Measurements from ENCODE around the gene MRTFA. TPM values are rescaled to one million over a fixed set of nuclear protein-coding genes. Genes with fewer than 3 reads are reported as not detected.

Gene MRTFA
- total RNA-seq, 4 donors from 2014 or later: 16.5 to 57.8 (median 48.9) TPM

GRCh38 chr22:40535189-40535512, 101.4 kb downstream of the MRTFA start:
- TF ChIP-seq CTCF (IDR thresholded peaks at IDR 0.05; ENCODE audit: low read depth): no peak

GRCh38 chr22:40534379-40535188, 101.9 kb downstream of the MRTFA start:
- TF ChIP-seq CTCF (IDR thresholded peaks at IDR 0.05; ENCODE audit: low read depth): no peak

GRCh38 chr22:40533712-40534378, 102.7 kb downstream of the MRTFA start:
- TF ChIP-seq CTCF (IDR thresholded peaks at IDR 0.05; ENCODE audit: low read depth): no peak

- no peak for TF ChIP-seq CTCF (IDR thresholded peaks at IDR 0.05; ENCODE audit: low read depth)
Measured at GRCh38 chr22:40531951-40532900, 104.3 kb downstream of the MRTFA start.

- no peak for TF ChIP-seq CTCF (IDR thresholded peaks at IDR 0.05; ENCODE audit: low read depth)
Measured at GRCh38 chr22:40529821-40530220, 106.7 kb downstream of the MRTFA start.

DNA sequence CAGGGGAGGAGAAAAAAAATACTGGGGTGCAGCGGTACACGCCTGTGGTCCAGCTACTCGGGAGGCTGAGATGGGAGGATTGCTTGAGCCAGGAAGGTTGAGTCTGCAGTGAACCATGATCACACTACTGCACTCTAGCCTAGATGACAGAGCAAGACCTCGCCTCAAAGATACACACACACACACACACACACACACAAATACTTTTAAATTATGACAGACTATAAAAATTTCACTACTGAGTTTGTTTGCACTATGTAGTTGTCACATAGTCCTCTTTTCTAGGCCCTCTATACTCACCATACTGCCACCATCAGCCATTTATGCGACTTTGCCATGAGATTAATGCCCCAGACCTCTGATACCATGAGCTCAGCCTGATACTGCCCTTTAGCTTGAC, 109.6 kb downstream of the MRTFA start:
- no peak for TF ChIP-seq CTCF (IDR thresholded peaks at IDR 0.05; ENCODE audit: low read depth)

All from subcutaneous adipose tissue (tissue), 4 donors.